HG02642 (cell line): ENCODE measurements around the gene DOK5.
"Not testable (repeated sequence)": the region's sequence is repeated elsewhere in the genome, so short reads cannot be mapped to it uniquely, and the experiment has no call there.

ENCODE experiments used
- ATAC-seq: cut with Tn5 transposase; IDR thresholded peaks from one replicate; pipeline ENCODE4 v1.9.1; 2021; ENCODE audit warnings: mild to moderate bottlenecking; ENCODE audit not compliant: unreplicated experiment, poor library complexity

DOK5 gene

GRCh38 chr20:54469952-54470351 lies 5.4 kb upstream of the DOK5 start:
- ATAC-seq, result no peak

- ATAC-seq, result no peak
Measured at GRCh38 chr20:54470697-54471096, 4.7 kb upstream of the DOK5 start.

GRCh38 chr20:54472607-54473006 lies 2.8 kb upstream of the DOK5 start:
- no peak for ATAC-seq

- ATAC-seq, result no peak
Measured at GRCh38 chr20:54473340-54473739, 2.1 kb upstream of the DOK5 start.

GRCh38 chr20:54474046-54474445 lies 1.3 kb upstream of the DOK5 start:
- ATAC-seq, result no peak

- ATAC-seq, result no peak
Measured at GRCh38 chr20:54474866-54475265, 527 bp upstream of the DOK5 start.

- no peak for ATAC-seq
Measured at GRCh38 chr20:54476169-54477009, 996 bp downstream of the DOK5 start.

- ATAC-seq, result no peak
Measured at GRCh38 chr20:54477191-54477955, 2.0 kb downstream of the DOK5 start.

- no peak for ATAC-seq
Measured at GRCh38 chr20:54479138-54479906, 3.9 kb downstream of the DOK5 start.

- ATAC-seq, result not testable (repeated sequence)
Measured at GRCh38 chr20:54479937-54480336, 4.5 kb downstream of the DOK5 start.

GRCh38 chr20:54481442-54481841 lies 6.0 kb downstream of the DOK5 start:
- ATAC-seq, result no peak

- ATAC-seq, result no peak
Measured at GRCh38 chr20:54485631-54486030, 10.2 kb downstream of the DOK5 start.

GRCh38 chr20:54486585-54486984 lies 11.2 kb downstream of the DOK5 start:
- ATAC-seq, result no peak

- ATAC-seq, result no peak
Measured at GRCh38 chr20:54488442-54488841, 13.0 kb downstream of the DOK5 start.

GRCh38 chr20:54491506-54491905 lies 16.1 kb downstream of the DOK5 start:
- ATAC-seq, result no peak

- ATAC-seq, result no peak
Measured at GRCh38 chr20:54494303-54495006, 19.1 kb downstream of the DOK5 start.

GRCh38 chr20:54497931-54498718 lies 22.7 kb downstream of the DOK5 start:
- no peak for ATAC-seq

- ATAC-seq, result no peak
Measured at GRCh38 chr20:54499111-54499510, 23.7 kb downstream of the DOK5 start.

- no peak for ATAC-seq
Measured at GRCh38 chr20:54502179-54502578, 26.8 kb downstream of the DOK5 start.
